B cell (primary cell): ENCODE measurements around the gene CDCA5. TPM values are rescaled to one million over a fixed set of nuclear protein-coding genes. Genes with fewer than 3 reads are reported as not detected.

Source experiments
- ATAC-seq: fragments of 200-7000 bp; cut with Tn5 transposase; one replicate; pipeline ENCODE4 v1.10.0; 2021; ENCODE audit warnings: low read depth, mild to moderate bottlenecking, moderate number of reproducible peaks, moderate library complexity
- CTCF ChIA-PET: fragments of 350-600 bp; sonication (Branson Sonifier 250); formaldehyde crosslinking; loops from one replicate; lab custom pipeline; 2021; ENCODE audit warnings: antibody characterized with exemption, inconsistent platforms; lab: Charles Lee
- POLR2A ChIA-PET: fragments of 350-600 bp; sonication (Branson Sonifier 250); formaldehyde crosslinking; loops from one replicate; lab custom pipeline; 2021; ENCODE audit warnings: antibody characterized with exemption; lab: Charles Lee
- DNase-seq: peaks from one replicate; pipeline ENCODE4 v3.0.0; 2013
- H2AFZ ChIP-seq: 2 replicates; pipeline ENCODE4 v1.6.1; 2012; ENCODE audit warnings: mild to moderate bottlenecking, low read depth, low read length; ENCODE audit not compliant: insufficient read depth, poor library complexity, severe bottlenecking
- H3K27ac ChIP-seq, 2 donors: 1 replicate in 1 of 2; 2 replicates in 1 of 2; pipeline ENCODE4 v1.5.1; 2012 to 2013; ENCODE audit warnings: low read length in 2 of 2, mild to moderate bottlenecking in 2 of 2, moderate library complexity in 1 of 2
- H3K27me3 ChIP-seq, 4 experiments: fragments of 200-600 bp in 1 of 4; sonication (generic) in 1 of 4; replicated peaks in 1 of 4; 1 replicate in 2 of 4; 2 replicates in 2 of 4; pipeline versions ENCODE4 v1.6.1 to v1.7.0; 2013 to 2016; ENCODE audit warnings: low read length in 3 of 4, mild to moderate bottlenecking in 2 of 4, mixed read lengths in 1 of 4, moderate library complexity in 1 of 4; ENCODE audit not compliant: insufficient read depth in 4 of 4, control insufficient read depth in 3 of 4; ENCODE audit errors: control extremely low read depth in 1 of 4
- H3K36me3 ChIP-seq, 2 experiments: replicated peaks in 1 of 2; 1 replicate in 1 of 2; 2 replicates in 1 of 2; pipeline versions ENCODE4 v1.6.1 to v1.7.1; 2013; ENCODE audit warnings: low read length in 1 of 2; ENCODE audit not compliant: insufficient read depth in 2 of 2, control insufficient read depth in 1 of 2; ENCODE audit errors: control extremely low read depth in 1 of 2, extremely low read depth in 1 of 2
- H3K4me1 ChIP-seq, 2 donors: fragments of 200-600 bp in 1 of 2; sonication (generic) in 1 of 2; 1 replicate in 1 of 2; 2 replicates in 1 of 2; pipeline versions ENCODE4 v1.5.1 to v1.6.1; 2013 to 2017; ENCODE audit warnings: low read length in 2 of 2; ENCODE audit not compliant: control insufficient read depth in 2 of 2, insufficient read depth in 2 of 2
- H3K4me2 ChIP-seq: replicated peaks from 2 replicates; pipeline ENCODE3; 2012; ENCODE audit warnings: mild to moderate bottlenecking, low read depth, low read length; ENCODE audit not compliant: poor library complexity, severe bottlenecking
- H3K4me3 ChIP-seq, 5 experiments: fragments of 200-600 bp in 1 of 5; sonication (generic) in 1 of 5; 1 replicate in 3 of 5; 2 replicates in 2 of 5; pipeline versions ENCODE4 v1.5.1 to v1.7.0; 2011 to 2016; ENCODE audit warnings: low read length in 4 of 5, mild to moderate bottlenecking in 4 of 5, low read depth in 2 of 5, control low read depth in 1 of 5, moderate library complexity in 1 of 5; ENCODE audit not compliant: insufficient read depth in 1 of 5; ENCODE audit errors: control extremely low read depth in 1 of 5, extremely low read depth in 1 of 5
- H3K79me2 ChIP-seq: fragments of 200-600 bp; sonication (generic); one replicate; pipeline ENCODE4 v1.6.0; 2016; ENCODE audit warnings: low read length; ENCODE audit not compliant: control insufficient read depth, insufficient read depth
- H3K9ac ChIP-seq: fragments of 200-600 bp; sonication (generic); 2 replicates; pipeline ENCODE4 v1.6.1; 2017; ENCODE audit warnings: mild to moderate bottlenecking, low read length, moderate library complexity
- H3K9me3 ChIP-seq, 3 donors: one replicate each; pipeline versions ENCODE4 v1.6.1 to v1.7.1; 2013; ENCODE audit warnings: low read length in 2 of 3; ENCODE audit not compliant: control insufficient read depth in 2 of 3, insufficient read depth in 1 of 3; ENCODE audit errors: control extremely low read depth in 1 of 3
- H4K20me1 ChIP-seq: 2 replicates; pipeline ENCODE4 v1.6.0; 2012; ENCODE audit warnings: mild to moderate bottlenecking, low read length; ENCODE audit not compliant: insufficient read depth, control insufficient read depth, poor library complexity, severe bottlenecking
- H3K27ac Mint-ChIP-seq: one replicate; pipeline ENCODE4 v1.8.0; 2021; ENCODE audit warnings: mixed read lengths
- H3K27me3 Mint-ChIP-seq: one replicate; pipeline ENCODE4 v1.8.0; 2021; ENCODE audit warnings: mixed read lengths
- H3K4me1 Mint-ChIP-seq: one replicate; pipeline ENCODE4 v1.8.0; 2021; ENCODE audit warnings: mixed read lengths
- H3K4me3 Mint-ChIP-seq: one replicate; pipeline ENCODE4 v1.8.0; 2021; ENCODE audit warnings: mixed read lengths
- H3K9me3 Mint-ChIP-seq: one replicate; pipeline ENCODE4 v1.8.0; 2022; ENCODE audit warnings: mixed read lengths; ENCODE audit not compliant: insufficient read depth
- EZH2 ChIP-seq: IDR thresholded peaks from 2 replicates; pipeline ENCODE4 v1.6.1; 2012; ENCODE audit warnings: borderline replicate concordance, low read depth, mild to moderate bottlenecking, moderate library complexity, low read length; ENCODE audit not compliant: insufficient read depth, poor library complexity, severe bottlenecking
- WGBS: methylation state at CpG from one replicate; pipeline ENCODE4 v1.1.5; 2013; ENCODE audit warnings: missing lambda C conversion rate; ENCODE audit not compliant: insufficient coverage; 5-methylcytosine and 5-hydroxymethylcytosine counted together
- intact Hi-C: fragments of 100-400 bp; cut with micrococcal nuclease; formaldehyde crosslinking; loops from one replicate; pipeline ENCODE4 v1.10.0; 2022
- polyA plus RNA-seq: library from polyadenylated mRNA; depleted of rRNA; stranded (reverse); fragments of >200 nt; gene quantifications from 2 replicates; pipeline ENCODE4 v1.2.3, GENCODE V29; 2012
- total RNA-seq, 2 donors: library from RNA; stranded (reverse); fragments of 120-200 nt in 1 of 2; gene quantifications; 1 replicate in 1 of 2; 2 replicates in 1 of 2; pipeline versions ENCODE4 v1.2.3 to v1.2.4, GENCODE V29; 2013 to 2022
- TF ChIP-seq, protein P1 (sequence below): fragments of 200-600 bp; IDR thresholded peaks from one replicate; pipeline ENCODE4 v1.8.0; 2022; ENCODE audit warnings: antibody characterized with exemption, mild to moderate bottlenecking

The CDCA5 gene
- total and polyA plus RNA-seq, 2 donors (not counting 1 experiment from before 2014, with no cell fraction given): 1.1 to 1.4 TPM

DNA sequence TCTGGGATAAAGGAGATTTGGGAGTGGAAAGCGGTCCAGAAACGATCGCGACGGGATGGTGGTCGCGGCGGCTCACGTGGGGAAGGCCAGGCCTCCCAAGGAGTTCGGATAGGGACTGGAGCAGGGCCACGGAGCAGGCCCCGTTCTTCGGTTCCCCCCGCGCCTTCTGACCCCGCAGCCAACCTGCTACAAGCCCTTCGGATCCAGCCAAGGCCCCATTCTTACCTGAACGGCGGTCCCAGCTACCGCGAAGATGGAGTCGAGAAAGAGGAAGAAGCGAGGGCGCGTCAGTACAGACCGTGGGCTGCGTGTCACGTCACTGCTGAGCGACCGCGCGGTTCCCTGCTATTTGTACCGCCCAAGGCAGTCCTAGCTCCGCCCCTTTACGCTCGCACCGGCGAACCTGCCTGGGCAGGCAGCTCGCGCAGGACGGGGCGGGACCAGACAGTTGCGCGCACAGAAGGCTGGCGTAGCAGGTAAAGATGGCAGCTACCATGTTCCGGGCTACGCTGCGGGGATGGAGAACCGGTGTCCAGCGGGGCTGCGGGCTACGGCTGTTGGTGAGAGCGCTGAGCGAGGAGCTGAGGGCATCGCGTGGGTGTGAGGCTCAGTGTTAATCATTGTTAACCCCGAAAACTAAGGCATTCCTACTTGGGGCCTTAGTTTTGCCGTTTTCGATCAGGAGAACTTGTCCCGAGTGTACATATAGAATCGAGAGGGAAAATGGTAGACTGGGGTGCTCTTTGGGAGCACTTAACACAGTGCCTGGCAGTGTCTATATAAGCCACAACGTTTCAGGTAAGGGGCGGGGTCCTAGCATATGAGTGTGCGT lies 38.2 kb upstream of the CDCA5 start, which contains the start of the genes FAU and MRPL49:
TSS of gene FAU (minus strand) at position 270 of the 832 bp plus-strand sequence. CDS start 321 bp downstream, outside the sequence.
TSS of gene MRPL49 (plus strand) at position 457 of the 832 bp plus-strand sequence. CDS start at position 483, 26 bp downstream.
- Histone ChIP-seq H3K27me3 (no peaks in the 10 kb centered on the region), H2AFZ (peak within 1 kb of the TSS; percentile 77), H3K4me3 (peak within 1 kb of the TSS; percentile 70 to 98 (median 95)), H3K4me2 (peak within 1 kb of the TSS; percentile 92), H3K36me3 (peaks cover 0 to 60% of the 10 kb centered on the region in 2 experiments), H3K9me3 (no peaks in the 10 kb centered on the region), H3K27ac (peak within 1 kb of the TSS; percentile 93 to 96), H3K79me2 (peaks cover 79% of the 10 kb centered on the region), H4K20me1 (peaks cover 34% of the 10 kb centered on the region), H3K9ac (peak within 1 kb of the TSS; percentile 95), H3K4me1 (peaks cover 25 to 46% of the 10 kb centered on the region in 2 donors)
- H3K27me3 Mint-ChIP-seq: no peaks in the 10 kb centered on the region
- DNase-seq: peak; percentile 99
- peak within 1 kb of the TSS; percentile 98 for H3K4me3 Mint-ChIP-seq
- no peaks in the 10 kb centered on the region for H3K9me3 Mint-ChIP-seq
- 0% methylated on average over 62 of the region's 64 CpGs for WGBS
- TF ChIP-seq, protein P1, sequence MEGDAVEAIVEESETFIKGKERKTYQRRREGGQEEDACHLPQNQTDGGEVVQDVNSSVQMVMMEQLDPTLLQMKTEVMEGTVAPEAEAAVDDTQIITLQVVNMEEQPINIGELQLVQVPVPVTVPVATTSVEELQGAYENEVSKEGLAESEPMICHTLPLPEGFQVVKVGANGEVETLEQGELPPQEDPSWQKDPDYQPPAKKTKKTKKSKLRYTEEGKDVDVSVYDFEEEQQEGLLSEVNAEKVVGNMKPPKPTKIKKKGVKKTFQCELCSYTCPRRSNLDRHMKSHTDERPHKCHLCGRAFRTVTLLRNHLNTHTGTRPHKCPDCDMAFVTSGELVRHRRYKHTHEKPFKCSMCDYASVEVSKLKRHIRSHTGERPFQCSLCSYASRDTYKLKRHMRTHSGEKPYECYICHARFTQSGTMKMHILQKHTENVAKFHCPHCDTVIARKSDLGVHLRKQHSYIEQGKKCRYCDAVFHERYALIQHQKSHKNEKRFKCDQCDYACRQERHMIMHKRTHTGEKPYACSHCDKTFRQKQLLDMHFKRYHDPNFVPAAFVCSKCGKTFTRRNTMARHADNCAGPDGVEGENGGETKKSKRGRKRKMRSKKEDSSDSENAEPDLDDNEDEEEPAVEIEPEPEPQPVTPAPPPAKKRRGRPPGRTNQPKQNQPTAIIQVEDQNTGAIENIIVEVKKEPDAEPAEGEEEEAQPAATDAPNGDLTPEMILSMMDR: no peak
- no peak for TF ChIP-seq EZH2
- ChIA-PET POLR2A (interaction anchor here (0.6 to 7.3 kb wide), 18 partner anchors 7 to 1160 kb away, joined by 3 to 160 read pairs (median 3); partner anchors contain the start of genes ARL2, CAPN1, EHBP1L1 and MAJIN), CTCF (interaction anchor here (0.7 to 5.0 kb wide), 20 partner anchors 9 to 673 kb away, joined by 3 to 47 read pairs (median 4); partner anchors contain the start of genes ARL2, CAPN1, CDC42BPG and SYVN1)
- intact Hi-C loops: loop anchor here (1.0 kb wide), 3 partner anchors 10 to 38 kb away; partner anchors contain the start of genes CDCA5 and ZFPL1
- peak; percentile 78 for ATAC-seq
- peak within 1 kb of the TSS; percentile 99 for H3K27ac Mint-ChIP-seq
- peaks cover 55% of the 10 kb centered on the region for H3K4me1 Mint-ChIP-seq
